ENCODE measurements around the gene SLC7A7. TPM values are rescaled to one million over a fixed set of nuclear protein-coding genes. Genes with fewer than 3 reads are reported as not detected.

The SLC7A7 gene
- total and polyA plus RNA-seq, 2 donors (not counting 1 experiment from before 2014, with no cell fraction given) = 6.3 to 9.5 TPM

- Histone ChIP-seq H3K27ac (ENCODE audit: insufficient read depth, low read length) (no peak overlapping the region), H3K79me2 (ENCODE audit: control insufficient read depth, insufficient read depth, low read length) (no peaks in the 10 kb centered on the region), H3K36me3 (ENCODE audit: control insufficient read depth, insufficient read depth, low read length) (no peaks in the 10 kb centered on the region), H2AFZ (ENCODE audit: low read length) (no peak overlapping the region), H3K9me3 (ENCODE audit: control insufficient read depth, insufficient read depth, low read depth, low read length) (no peaks in the 10 kb centered on the region), H3K4me1 (ENCODE audit: control insufficient read depth, extremely low read depth, insufficient read depth, low read length) (no peaks in the 10 kb centered on the region), H3K27me3 (ENCODE audit: control insufficient read depth, insufficient read depth, low read length) (no peaks in the 10 kb centered on the region), H3K4me3 (replicated peaks in 1 of 4; ENCODE audit: control extremely low read depth in 1 of 4, insufficient read depth in 1 of 4, low read depth in 3 of 4, low read length in 4 of 4) (no peak overlapping the region), H4K20me1 (ENCODE audit: control insufficient read depth, extremely low read depth, insufficient read depth, low read length) (no peaks in the 10 kb centered on the region), H3K4me2 (ENCODE audit: extremely low read depth, insufficient read depth, low read length) (no peak overlapping the region), H3K9ac (ENCODE audit: insufficient read depth, low read length) (no peak overlapping the region)
- no peak for DNase-seq (ENCODE audit: low read depth in 2 of 2)
- no peak for TF ChIP-seq CTCF (conservative IDR thresholded peaks at IDR 0.05 in 1 of 2, IDR thresholded peaks at IDR 0.05 in 1 of 2; ENCODE audit: low read depth in 1 of 2, low read length in 2 of 2)
- no peak for TF ChIP-seq EZH2 (IDR thresholded peaks at IDR 0.05; ENCODE audit: low read length, missing control alignments)
Measured at GRCh38 chr14:22803687-22803974, 11.6 kb downstream of the SLC7A7 start.

- H3K4me3 ChIP-seq (replicated peaks in 1 of 4; ENCODE audit: control extremely low read depth in 1 of 4, insufficient read depth in 1 of 4, low read depth in 3 of 4, low read length in 4 of 4) = no peak overlapping the region
- no peaks in the 10 kb centered on the region for H3K4me1 ChIP-seq (ENCODE audit: control insufficient read depth, extremely low read depth, insufficient read depth, low read length)
- no peak overlapping the region for H3K9ac ChIP-seq (ENCODE audit: insufficient read depth, low read length)
- H3K9me3 ChIP-seq (ENCODE audit: control insufficient read depth, insufficient read depth, low read depth, low read length) = no peaks in the 10 kb centered on the region
- H3K27ac ChIP-seq (ENCODE audit: insufficient read depth, low read length) = no peak overlapping the region
- H3K27me3 ChIP-seq (ENCODE audit: control insufficient read depth, insufficient read depth, low read length) = no peaks in the 10 kb centered on the region
- DNase-seq (ENCODE audit: low read depth in 2 of 2) = no peak
- H3K4me2 ChIP-seq (ENCODE audit: extremely low read depth, insufficient read depth, low read length) = no peak overlapping the region
- H3K79me2 ChIP-seq (ENCODE audit: control insufficient read depth, insufficient read depth, low read length) = no peaks in the 10 kb centered on the region
- no peaks in the 10 kb centered on the region for H4K20me1 ChIP-seq (ENCODE audit: control insufficient read depth, extremely low read depth, insufficient read depth, low read length)
- H3K36me3 ChIP-seq (ENCODE audit: control insufficient read depth, insufficient read depth, low read length) = no peaks in the 10 kb centered on the region
- TF ChIP-seq EZH2 (IDR thresholded peaks at IDR 0.05; ENCODE audit: low read length, missing control alignments) = no peak
- no peak for TF ChIP-seq CTCF (conservative IDR thresholded peaks at IDR 0.05 in 1 of 2, IDR thresholded peaks at IDR 0.05 in 1 of 2; ENCODE audit: low read depth in 1 of 2, low read length in 2 of 2)
- H2AFZ ChIP-seq (ENCODE audit: low read length) = no peak overlapping the region
Measured at GRCh38 chr14:22802860-22803686, 12.2 kb downstream of the SLC7A7 start.

- Histone ChIP-seq H3K36me3 (ENCODE audit: control insufficient read depth, insufficient read depth, low read length) (no peaks in the 10 kb centered on the region), H3K27me3 (ENCODE audit: control insufficient read depth, insufficient read depth, low read length) (no peaks in the 10 kb centered on the region), H2AFZ (ENCODE audit: low read length) (no peak overlapping the region), H3K9ac (ENCODE audit: insufficient read depth, low read length) (no peak overlapping the region), H3K27ac (ENCODE audit: insufficient read depth, low read length) (no peak overlapping the region), H3K79me2 (ENCODE audit: control insufficient read depth, insufficient read depth, low read length) (no peaks in the 10 kb centered on the region), H3K4me2 (ENCODE audit: extremely low read depth, insufficient read depth, low read length) (no peak overlapping the region), H3K4me3 (replicated peaks in 1 of 4; ENCODE audit: control extremely low read depth in 1 of 4, insufficient read depth in 1 of 4, low read depth in 3 of 4, low read length in 4 of 4) (no peak overlapping the region), H3K9me3 (ENCODE audit: control insufficient read depth, insufficient read depth, low read depth, low read length) (no peaks in the 10 kb centered on the region), H4K20me1 (ENCODE audit: control insufficient read depth, extremely low read depth, insufficient read depth, low read length) (no peaks in the 10 kb centered on the region), H3K4me1 (ENCODE audit: control insufficient read depth, extremely low read depth, insufficient read depth, low read length) (no peaks in the 10 kb centered on the region)
- TF ChIP-seq CTCF (conservative IDR thresholded peaks at IDR 0.05 in 1 of 2, IDR thresholded peaks at IDR 0.05 in 1 of 2; ENCODE audit: low read depth in 1 of 2, low read length in 2 of 2) (no peak), EZH2 (IDR thresholded peaks at IDR 0.05; ENCODE audit: low read length, missing control alignments) (no peak)
- no peak for DNase-seq (ENCODE audit: low read depth in 2 of 2)
Measured at GRCh38 chr14:22801716-22802115, 13.5 kb downstream of the SLC7A7 start.

All from fibroblast of lung (primary cell).